Upper lobe of left lung (tissue), 6 donors: ENCODE data around the gene RNASE1. TPM values are rescaled to one million over a fixed set of nuclear protein-coding genes. Genes with fewer than 3 reads are reported as not detected.
A peak's percentile ranks its signal among the peaks of the same experiment; 100 is the strongest.

Source experiments
- ATAC-seq, 2 donors: fragments of 200-7000 bp; cut with Tn5 transposase; one replicate each; pipeline ENCODE4 v1.9.1; 2022; ENCODE audit warnings: mild to moderate bottlenecking in 2 of 2, moderate library complexity in 2 of 2; ENCODE audit not compliant: low FRiP score in 2 of 2
- DNase-seq, 2 donors: peaks; one replicate each; pipeline ENCODE4 v3.0.0-alpha.2; 2019 to 2020
- H3K27ac ChIP-seq, 4 donors: fragments of 200-600 bp; sonication (generic); one replicate each; pipeline ENCODE4 v1.5.1; 2016 to 2019
- H3K27me3 ChIP-seq, 4 donors: fragments of 200-600 bp; sonication (generic); one replicate each; pipeline ENCODE4 v1.5.1; 2017 to 2019
- H3K36me3 ChIP-seq, 4 donors: fragments of 200-600 bp; sonication (generic); one replicate each; pipeline ENCODE4 v1.5.1; 2016 to 2019
- H3K4me1 ChIP-seq, 4 donors: fragments of 200-600 bp; sonication (generic); one replicate each; pipeline ENCODE4 v1.5.1; 2018 to 2019
- H3K4me3 ChIP-seq, 4 donors: fragments of 200-600 bp; sonication (generic); one replicate each; pipeline ENCODE4 v1.5.1; 2017 to 2019; ENCODE audit warnings: mild to moderate bottlenecking in 2 of 4, moderate library complexity in 1 of 4
- H3K9me3 ChIP-seq, 4 donors: fragments of 200-600 bp; sonication (generic); one replicate each; pipeline ENCODE4 v1.5.1; 2018 to 2019
- CTCF ChIP-seq, 6 experiments: fragments of 450-650 bp in 4 of 6; fragments of 200-600 bp in 2 of 6; sonication (generic) in 2 of 6; IDR thresholded peaks; one replicate each; pipeline ENCODE4 v1.5.1; 2016 to 2019; ENCODE audit warnings: antibody characterized with exemption in 6 of 6
- EP300 ChIP-seq, 4 donors: sonication (generic); formaldehyde crosslinking; IDR thresholded peaks; one replicate each; pipeline ENCODE4 v1.5.1; 2017; ENCODE audit warnings: antibody characterized with exemption in 4 of 4, control low read depth in 2 of 4
- POLR2A ChIP-seq, 4 donors: fragments of 450-650 bp; IDR thresholded peaks; one replicate each; pipeline ENCODE4 v1.5.1; 2016 to 2017; ENCODE audit warnings: antibody characterized with exemption in 4 of 4, mild to moderate bottlenecking in 2 of 4
- POLR2AphosphoS5 ChIP-seq, 2 donors: sonication (generic); formaldehyde crosslinking; IDR thresholded peaks; one replicate each; pipeline ENCODE4 v1.5.1; 2017; ENCODE audit warnings: antibody characterized with exemption in 2 of 2
- WGBS, 2 donors: methylation state at CpG; one replicate each; pipeline ENCODE4 v1.1.5; 2017 to 2018; 5-methylcytosine and 5-hydroxymethylcytosine counted together
- total RNA-seq, 6 donors: library from RNA; depleted of rRNA in 4 of 6; stranded (reverse); fragments of >200 nt in 4 of 6; gene quantifications; one replicate each; pipeline versions ENCODE4 v1.1.0 to v1.2.1, GENCODE V29; 2016 to 2021
- donor health status: DM: no; HTN: no; CAD: no; lungs with moderate emphysema.
- donor health status: DM: no; HTN: yes; CAD: no; lungs with severe emphysema.

Gene RNASE1
- total RNA-seq, 6 donors from 2014 or later, result 229 to 1,558 (median 860) TPM

GRCh38 chr14:20781803-20782202 is 20.8 kb downstream of the RNASE1 start:
- no peaks in the 10 kb centered on the region for H3K27me3 ChIP-seq
- peak overlapping the region in 2 of 4 donors; percentile 26 to 36 for H3K4me3 ChIP-seq
- TF ChIP-seq EP300 (IDR thresholded peaks at IDR 0.05) (no peak), POLR2AphosphoS5 (IDR thresholded peaks at IDR 0.05) (no peak), POLR2A (IDR thresholded peaks at IDR 0.05) (no peak), CTCF (IDR thresholded peaks at IDR 0.05) (no peak)
- peak in 1 of 2 donors; percentile 34 for ATAC-seq
- DNase-seq, result no peak
- H3K9me3 ChIP-seq, result no peaks in the 10 kb centered on the region
- WGBS, 2 donors, result 13 to 37% methylated on average over 4 of the region's 4 CpGs
- H3K4me1 ChIP-seq, result peaks cover 6 to 31% (median 12%) of the 10 kb centered on the region in 4 donors
- H3K36me3 ChIP-seq, result no peaks in the 10 kb centered on the region
- H3K27ac ChIP-seq, result peak overlapping the region; percentile 65 to 82 (median 75)

GRCh38 chr14:20775901-20776300 is 26.7 kb downstream of the RNASE1 start:
- no peak overlapping the region for H3K27ac ChIP-seq
- peak in 1 of 2 donors; percentile 28 for ATAC-seq
- 67 to 92% methylated on average over 1 of the region's 1 CpG for WGBS, 2 donors
- peaks cover 0 to 12% (median 2%) of the 10 kb centered on the region in 4 donors for H3K4me1 ChIP-seq
- no peaks in the 10 kb centered on the region for H3K36me3 ChIP-seq
- H3K4me3 ChIP-seq, result no peak overlapping the region
- no peaks in the 10 kb centered on the region for H3K9me3 ChIP-seq
- peak in 1 of 2 donors; percentile 28 for DNase-seq
- no peaks in the 10 kb centered on the region for H3K27me3 ChIP-seq
- TF ChIP-seq CTCF (IDR thresholded peaks at IDR 0.05), result no peak
- TF ChIP-seq POLR2A (IDR thresholded peaks at IDR 0.05), result no peak
- TF ChIP-seq POLR2AphosphoS5 (IDR thresholded peaks at IDR 0.05), result no peak
- no peak for TF ChIP-seq EP300 (IDR thresholded peaks at IDR 0.05)

GRCh38 chr14:20775043-20775442 is 27.6 kb downstream of the RNASE1 start:
- Histone ChIP-seq H3K4me3 (no peak overlapping the region), H3K9me3 (no peaks in the 10 kb centered on the region), H3K27ac (no peak overlapping the region), H3K36me3 (no peaks in the 10 kb centered on the region), H3K4me1 (peaks cover 0 to 10% (median 1%) of the 10 kb centered on the region in 4 donors), H3K27me3 (no peaks in the 10 kb centered on the region)
- no peak for TF ChIP-seq EP300 (IDR thresholded peaks at IDR 0.05)
- TF ChIP-seq POLR2A (IDR thresholded peaks at IDR 0.05), result no peak
- TF ChIP-seq CTCF (IDR thresholded peaks at IDR 0.05), result no peak
- no peak for TF ChIP-seq POLR2AphosphoS5 (IDR thresholded peaks at IDR 0.05)
- no peak for DNase-seq
- 69 to 71% methylated on average over 6 of the region's 6 CpGs for WGBS, 2 donors
- no peak for ATAC-seq

- no peaks in the 10 kb centered on the region for H3K36me3 ChIP-seq
- H3K27me3 ChIP-seq, result no peaks in the 10 kb centered on the region
- ATAC-seq, result no peak
- 56 to 60% methylated on average over 5 of the region's 5 CpGs for WGBS, 2 donors
- DNase-seq, result peak in 1 of 2 donors; percentile 34
- H3K27ac ChIP-seq, result no peak overlapping the region
- no peaks in the 10 kb centered on the region for H3K9me3 ChIP-seq
- TF ChIP-seq EP300 (IDR thresholded peaks at IDR 0.05) (no peak), POLR2AphosphoS5 (IDR thresholded peaks at IDR 0.05) (no peak), POLR2A (IDR thresholded peaks at IDR 0.05) (no peak), CTCF (IDR thresholded peaks at IDR 0.05) (no peak)
- peaks cover 0 to 10% (median 1%) of the 10 kb centered on the region in 4 donors for H3K4me1 ChIP-seq
- no peak overlapping the region for H3K4me3 ChIP-seq
Observed at GRCh38 chr14:20774258-20774824, 28.3 kb downstream of the RNASE1 start.

GRCh38 chr14:20772650-20773049 is 30.0 kb downstream of the RNASE1 start:
- no peak for ATAC-seq
- DNase-seq, result no peak
- H3K27ac ChIP-seq, result no peak overlapping the region
- H3K4me3 ChIP-seq, result no peak overlapping the region
- no peaks in the 10 kb centered on the region for H3K36me3 ChIP-seq
- TF ChIP-seq EP300 (IDR thresholded peaks at IDR 0.05) (no peak), POLR2AphosphoS5 (IDR thresholded peaks at IDR 0.05) (no peak), CTCF (IDR thresholded peaks at IDR 0.05) (no peak), POLR2A (IDR thresholded peaks at IDR 0.05) (no peak)
- peaks cover 0 to 10% (median 1%) of the 10 kb centered on the region in 4 donors for H3K4me1 ChIP-seq
- H3K9me3 ChIP-seq, result no peaks in the 10 kb centered on the region
- no peaks in the 10 kb centered on the region for H3K27me3 ChIP-seq
- WGBS, 2 donors, result 79 to 85% methylated on average over 3 of the region's 3 CpGs
